Measurements from ENCODE around the gene SDF4.

Gene SDF4

GRCh38 chr1:1239227-1239613, 7.4 kb upstream of the SDF4 start:
- Histone ChIP-seq H3K36me3 (ENCODE audit: control insufficient read depth in 1 of 2, insufficient read depth in 2 of 2, low read length in 2 of 2) (peaks cover 0 to 6% of the 10 kb centered on the region in 2 donors), H3K27me3 (ENCODE audit: low read depth, low read length) (peaks cover 5% of the 10 kb centered on the region), H3K4me1 (ENCODE audit: control insufficient read depth in 1 of 2, insufficient read depth in 2 of 2, low read length in 2 of 2) (no peaks in the 10 kb centered on the region), H3K27ac (ENCODE audit: low read length) (no peak overlapping the region), H3K4me3 (ENCODE audit: low read depth in 1 of 2, low read length in 2 of 2) (no peak overlapping the region), H3K9me3 (ENCODE audit: control insufficient read depth in 1 of 2, low read length in 2 of 2) (no peaks in the 10 kb centered on the region)

DNA sequence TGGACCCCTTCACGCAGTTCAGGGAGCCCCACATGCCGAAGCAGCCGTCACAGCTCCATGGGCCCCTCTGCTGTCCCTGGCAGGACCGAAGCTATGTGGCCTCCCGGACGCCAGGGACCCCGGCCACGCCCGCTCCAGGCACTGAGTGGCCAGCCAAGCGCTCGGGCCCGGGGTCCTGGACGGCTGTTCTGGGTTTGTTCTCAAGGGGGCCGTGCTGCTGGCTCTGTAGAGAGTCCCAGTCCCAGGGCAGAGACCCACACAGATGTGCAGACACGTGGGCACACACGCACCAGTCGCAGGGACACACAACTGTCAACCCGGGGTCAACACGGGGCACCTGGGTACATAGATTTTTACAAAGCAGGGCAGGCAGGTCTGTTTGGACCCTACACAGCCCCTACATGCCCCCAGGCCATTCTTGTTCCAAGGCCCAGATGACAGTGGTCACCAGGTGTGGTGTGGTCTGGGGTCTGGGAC, 6.9 kb upstream of the SDF4 start:
- no peaks in the 10 kb centered on the region for H3K9me3 ChIP-seq (ENCODE audit: control insufficient read depth in 1 of 2, low read length in 2 of 2)
- no peaks in the 10 kb centered on the region for H3K4me1 ChIP-seq (ENCODE audit: control insufficient read depth in 1 of 2, insufficient read depth in 2 of 2, low read length in 2 of 2)
- H3K36me3 ChIP-seq (ENCODE audit: control insufficient read depth in 1 of 2, insufficient read depth in 2 of 2, low read length in 2 of 2) = peaks cover 0 to 6% of the 10 kb centered on the region in 2 donors
- peaks cover 5% of the 10 kb centered on the region for H3K27me3 ChIP-seq (ENCODE audit: low read depth, low read length)
- no peak overlapping the region for H3K27ac ChIP-seq (ENCODE audit: low read length)
- no peak overlapping the region for H3K4me3 ChIP-seq (ENCODE audit: low read depth in 1 of 2, low read length in 2 of 2)

DNA sequence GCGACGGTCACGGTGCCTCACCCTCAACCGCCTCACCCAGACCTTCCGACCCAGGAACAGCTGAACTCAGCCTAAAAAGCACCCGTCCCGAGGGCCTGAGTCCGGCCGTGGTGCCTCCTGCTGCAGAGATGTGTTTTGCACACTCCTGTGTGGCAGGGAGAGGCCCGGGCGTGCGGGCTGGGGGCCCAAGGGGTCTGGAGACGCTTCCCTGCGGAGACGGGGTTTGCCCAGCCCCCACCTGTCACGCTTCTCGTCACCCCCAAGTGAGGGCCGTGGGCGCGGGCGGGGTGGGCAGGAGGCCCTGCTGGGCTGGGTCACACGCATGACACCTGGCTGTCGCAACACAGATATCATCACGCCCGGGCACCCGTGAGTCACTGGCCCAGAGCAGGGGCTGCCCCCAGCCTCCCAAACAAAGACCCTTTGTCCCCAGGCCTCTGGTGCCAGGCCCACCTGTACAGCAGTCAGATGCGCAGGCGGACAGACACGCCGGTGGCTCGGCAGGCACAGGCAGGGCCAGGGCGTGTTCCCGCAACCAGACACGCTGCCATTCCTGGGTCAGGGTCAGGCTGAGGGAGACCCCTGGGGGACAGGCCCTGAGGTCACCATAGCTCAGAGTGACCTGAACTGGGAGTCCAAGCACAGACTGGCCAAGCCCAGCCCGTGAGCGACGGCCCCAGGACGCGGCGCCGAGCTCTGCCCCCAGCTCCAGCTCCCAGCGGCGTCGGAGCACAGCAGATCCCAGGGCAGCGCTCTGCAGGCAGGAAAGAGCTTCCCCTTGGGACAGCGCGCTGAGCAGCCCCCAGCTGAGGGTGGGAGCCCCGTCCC, 6.3 kb upstream of the SDF4 start:
- Histone ChIP-seq H3K27ac (ENCODE audit: low read length) (no peak overlapping the region), H3K9me3 (ENCODE audit: control insufficient read depth in 1 of 2, low read length in 2 of 2) (no peaks in the 10 kb centered on the region), H3K4me1 (ENCODE audit: control insufficient read depth in 1 of 2, insufficient read depth in 2 of 2, low read length in 2 of 2) (peaks cover 0 to 4% of the 10 kb centered on the region in 2 donors), H3K4me3 (ENCODE audit: low read depth in 1 of 2, low read length in 2 of 2) (no peak overlapping the region), H3K27me3 (ENCODE audit: low read depth, low read length) (peaks cover 5% of the 10 kb centered on the region), H3K36me3 (ENCODE audit: control insufficient read depth in 1 of 2, insufficient read depth in 2 of 2, low read length in 2 of 2) (peaks cover 0 to 6% of the 10 kb centered on the region in 2 donors)

- H3K4me1 ChIP-seq (ENCODE audit: control insufficient read depth in 1 of 2, insufficient read depth in 2 of 2, low read length in 2 of 2) = peaks cover 0 to 10% of the 10 kb centered on the region in 2 donors
- H3K27ac ChIP-seq (ENCODE audit: low read length) = no peak overlapping the region
- H3K9me3 ChIP-seq (ENCODE audit: control insufficient read depth in 1 of 2, low read length in 2 of 2) = no peaks in the 10 kb centered on the region
- H3K27me3 ChIP-seq (ENCODE audit: low read depth, low read length) = peaks cover 5% of the 10 kb centered on the region
- no peak overlapping the region for H3K4me3 ChIP-seq (ENCODE audit: low read depth in 1 of 2, low read length in 2 of 2)
- H3K36me3 ChIP-seq (ENCODE audit: control insufficient read depth in 1 of 2, insufficient read depth in 2 of 2, low read length in 2 of 2) = peaks cover 0 to 6% of the 10 kb centered on the region in 2 donors
These were observed 5.4 kb upstream of the SDF4 start for GRCh38 chr1:1236945-1237873.

- H3K27me3 ChIP-seq (ENCODE audit: low read depth, low read length) = peaks cover 5% of the 10 kb centered on the region
These were observed 4.5 kb upstream of the SDF4 start for GRCh38 chr1:1236176-1236763.

GRCh38 chr1:1235016-1235744, 3.4 kb upstream of the SDF4 start:
- Histone ChIP-seq H3K27ac (ENCODE audit: low read length) (no peak overlapping the region), H3K9me3 (ENCODE audit: control insufficient read depth in 1 of 2, low read length in 2 of 2) (no peaks in the 10 kb centered on the region), H3K36me3 (ENCODE audit: control insufficient read depth in 1 of 2, insufficient read depth in 2 of 2, low read length in 2 of 2) (peaks cover 0 to 6% of the 10 kb centered on the region in 2 donors), H3K4me3 (ENCODE audit: low read depth in 1 of 2, low read length in 2 of 2) (no peak overlapping the region), H3K27me3 (ENCODE audit: low read depth, low read length) (peaks cover 5% of the 10 kb centered on the region), H3K4me1 (ENCODE audit: control insufficient read depth in 1 of 2, insufficient read depth in 2 of 2, low read length in 2 of 2) (peaks cover 0 to 19% of the 10 kb centered on the region in 2 donors)

More at GRCh38 chr1:1236176-1236763, 4.5 kb upstream of the SDF4 start:
- H3K9me3 ChIP-seq (ENCODE audit: control insufficient read depth in 1 of 2, low read length in 2 of 2) = no peaks in the 10 kb centered on the region
- H3K4me1 ChIP-seq (ENCODE audit: control insufficient read depth in 1 of 2, insufficient read depth in 2 of 2, low read length in 2 of 2) = peaks cover 0 to 10% of the 10 kb centered on the region in 2 donors
- H3K27ac ChIP-seq (ENCODE audit: low read length) = no peak overlapping the region
- peaks cover 0 to 6% of the 10 kb centered on the region in 2 donors for H3K36me3 ChIP-seq (ENCODE audit: control insufficient read depth in 1 of 2, insufficient read depth in 2 of 2, low read length in 2 of 2)
- no peak overlapping the region for H3K4me3 ChIP-seq (ENCODE audit: low read depth in 1 of 2, low read length in 2 of 2)

GRCh38 chr1:1234180-1234808, 2.5 kb upstream of the SDF4 start:
- H3K27me3 ChIP-seq (ENCODE audit: low read depth, low read length) = no peaks in the 10 kb centered on the region
- H3K4me1 ChIP-seq (ENCODE audit: control insufficient read depth in 1 of 2, insufficient read depth in 2 of 2, low read length in 2 of 2) = peaks cover 0 to 28% of the 10 kb centered on the region in 2 donors
- H3K36me3 ChIP-seq (ENCODE audit: control insufficient read depth in 1 of 2, insufficient read depth in 2 of 2, low read length in 2 of 2) = peaks cover 0 to 6% of the 10 kb centered on the region in 2 donors
- H3K9me3 ChIP-seq (ENCODE audit: control insufficient read depth in 1 of 2, low read length in 2 of 2) = no peaks in the 10 kb centered on the region
- H3K27ac ChIP-seq (ENCODE audit: low read length) = no peak overlapping the region
- no peak overlapping the region for H3K4me3 ChIP-seq (ENCODE audit: low read depth in 1 of 2, low read length in 2 of 2)

- H3K4me1 ChIP-seq (ENCODE audit: control insufficient read depth in 1 of 2, insufficient read depth in 2 of 2, low read length in 2 of 2) = peaks cover 0 to 32% of the 10 kb centered on the region in 2 donors
- peaks cover 0 to 11% of the 10 kb centered on the region in 2 donors for H3K36me3 ChIP-seq (ENCODE audit: control insufficient read depth in 1 of 2, insufficient read depth in 2 of 2, low read length in 2 of 2)
These were observed 1.7 kb upstream of the SDF4 start for GRCh38 chr1:1233567-1233892.

DNA sequence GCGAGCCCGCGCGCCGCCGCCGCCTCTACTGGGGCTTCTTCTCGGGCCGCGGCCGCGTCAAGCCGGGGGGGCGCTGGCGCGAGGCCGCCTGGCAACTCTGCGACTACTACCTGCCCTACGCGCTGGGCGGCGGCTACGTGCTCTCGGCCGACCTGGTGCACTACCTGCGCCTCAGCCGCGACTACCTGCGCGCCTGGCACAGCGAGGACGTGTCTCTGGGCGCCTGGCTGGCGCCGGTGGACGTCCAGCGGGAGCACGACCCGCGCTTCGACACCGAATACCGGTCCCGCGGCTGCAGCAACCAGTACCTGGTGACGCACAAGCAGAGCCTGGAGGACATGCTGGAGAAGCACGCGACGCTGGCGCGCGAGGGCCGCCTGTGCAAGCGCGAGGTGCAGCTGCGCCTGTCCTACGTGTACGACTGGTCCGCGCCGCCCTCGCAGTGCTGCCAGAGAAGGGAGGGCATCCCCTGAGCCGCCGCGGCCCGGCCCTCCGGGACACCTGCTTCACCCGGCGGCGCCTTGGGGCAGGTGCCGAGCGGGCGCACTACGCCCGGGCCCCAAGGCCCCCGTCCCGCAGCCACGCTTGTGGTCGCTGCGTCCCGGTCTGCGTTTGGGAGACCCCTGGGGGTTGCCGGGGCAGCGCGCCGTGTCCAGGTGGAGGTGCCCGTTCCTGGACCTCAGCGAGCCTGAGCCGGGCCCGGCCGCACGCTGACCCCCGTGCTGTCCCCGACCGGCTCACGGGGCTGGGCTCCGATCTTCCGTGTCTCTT, 1.2 kb upstream of the SDF4 start:
- Histone ChIP-seq H3K27ac (ENCODE audit: low read length) (no peak overlapping the region), H3K36me3 (ENCODE audit: control insufficient read depth in 1 of 2, insufficient read depth in 2 of 2, low read length in 2 of 2) (peaks cover 0 to 17% of the 10 kb centered on the region in 2 donors), H3K4me1 (ENCODE audit: control insufficient read depth in 1 of 2, insufficient read depth in 2 of 2, low read length in 2 of 2) (peaks cover 0 to 32% of the 10 kb centered on the region in 2 donors), H3K9me3 (ENCODE audit: control insufficient read depth in 1 of 2, low read length in 2 of 2) (no peaks in the 10 kb centered on the region), H3K4me3 (ENCODE audit: low read depth in 1 of 2, low read length in 2 of 2) (peak overlapping the region in 1 of 2 donors; percentile 55), H3K27me3 (ENCODE audit: low read depth, low read length) (no peaks in the 10 kb centered on the region)

More at GRCh38 chr1:1233567-1233892, 1.7 kb upstream of the SDF4 start:
- H3K27ac ChIP-seq (ENCODE audit: low read length) = no peak overlapping the region
- no peaks in the 10 kb centered on the region for H3K9me3 ChIP-seq (ENCODE audit: control insufficient read depth in 1 of 2, low read length in 2 of 2)
- H3K4me3 ChIP-seq (ENCODE audit: low read depth in 1 of 2, low read length in 2 of 2) = peak overlapping the region in 1 of 2 donors; percentile 55
- no peaks in the 10 kb centered on the region for H3K27me3 ChIP-seq (ENCODE audit: low read depth, low read length)
